Measurements from ENCODE around the gene GUK1.

GRCh38 chr1:228178737-228179684 lies 38.9 kb downstream of the GUK1 start:
- no peak for TF ChIP-seq POLR2AphosphoS5 (IDR thresholded peaks at IDR 0.05; ENCODE audit: low read depth)
- TF ChIP-seq CTCF (IDR thresholded peaks at IDR 0.05; ENCODE audit: insufficient read depth, low read length): no peak
- TF ChIP-seq GABPA (IDR thresholded peaks at IDR 0.05; ENCODE audit: low read depth): no peak

All from HL-60 (cell line).